ENCODE results near the gene MCC. TPM values are rescaled to one million over a fixed set of nuclear protein-coding genes. Genes with fewer than 3 reads are reported as not detected.

Gene MCC
- total RNA-seq, 2 donors from 2014 or later: 164 to 187 TPM

DNA sequence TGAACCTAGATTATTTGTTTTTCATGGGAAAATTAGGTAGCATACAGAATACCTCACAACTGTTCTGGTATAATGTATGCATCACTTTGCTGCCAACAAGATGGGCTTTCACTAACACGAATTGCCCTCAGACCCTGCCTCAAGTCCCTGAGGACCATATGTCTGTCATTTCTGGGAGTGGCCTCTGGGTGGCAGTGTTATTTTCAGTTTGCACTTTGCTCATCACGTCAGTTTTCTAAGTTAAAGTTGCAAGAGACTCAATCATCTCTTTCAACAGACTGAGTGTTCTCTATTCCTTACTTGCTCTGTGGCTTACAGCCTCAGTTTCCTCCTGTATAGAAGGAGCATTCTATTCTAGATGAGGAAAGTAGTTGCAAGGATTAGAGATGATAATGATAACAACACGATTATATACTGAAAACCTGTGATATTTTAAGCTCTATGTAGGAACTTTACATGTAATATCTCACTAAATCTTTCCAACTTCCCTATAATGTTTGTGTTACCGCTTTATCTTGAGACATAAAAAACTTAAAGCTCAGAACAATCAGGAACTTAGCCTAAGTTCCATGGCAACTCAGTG, 109.2 kb downstream of the MCC start:
- Mint-ChIP-seq H3K27me3 (ENCODE audit: insufficient read depth) (no peaks in the 10 kb centered on the region), H3K4me3 (no peak overlapping the region), H3K4me1 (no peaks in the 10 kb centered on the region)

GRCh38 chr5:113378514-113378913, 109.7 kb downstream of the MCC start:
- no peaks in the 10 kb centered on the region for H3K4me1 Mint-ChIP-seq
- no peak for DNase-seq
- no peak for TF ChIP-seq CTCF (conservative IDR thresholded peaks at IDR 0.05)
- Histone ChIP-seq H3K27me3 (ENCODE audit: control insufficient read depth, insufficient read depth, low read length, poor library complexity, severe bottlenecking) (no peaks in the 10 kb centered on the region), H3K36me3 (ENCODE audit: control insufficient read depth, insufficient read depth, low read length) (no peaks in the 10 kb centered on the region), H3K9me3 (ENCODE audit: control insufficient read depth, low read length) (no peaks in the 10 kb centered on the region), H3K4me3 (ENCODE audit: low read length) (no peak overlapping the region), H3K4me1 (ENCODE audit: control insufficient read depth, insufficient read depth, low read length) (no peaks in the 10 kb centered on the region), H3K27ac (ENCODE audit: low read depth, low read length) (no peak overlapping the region), H3K9ac (ENCODE audit: extremely low read depth, low read length, poor library complexity, severe bottlenecking) (no peak overlapping the region)
- H3K9me3 Mint-ChIP-seq: no peaks in the 10 kb centered on the region
- no peak overlapping the region for H3K4me3 Mint-ChIP-seq
- no peaks in the 10 kb centered on the region for H3K27me3 Mint-ChIP-seq (ENCODE audit: insufficient read depth)
- no peaks in the 10 kb centered on the region for H3K36me3 Mint-ChIP-seq (ENCODE audit: low read depth)
- WGBS, 2 experiments (ENCODE audit: insufficient coverage in 1 of 2, insufficient read length in 1 of 2): 50% methylated on average over 2 of the region's 2 CpGs; no CpG with 5 or more reads in 1 of the 2 experiments
- no peak overlapping the region for H3K27ac Mint-ChIP-seq

More for the DNA sequence above, 109.2 kb downstream of the MCC start:
- H3K27ac ChIP-seq (ENCODE audit: low read depth, low read length): no peak overlapping the region
- TF ChIP-seq CTCF (conservative IDR thresholded peaks at IDR 0.05): peak; percentile 83
- H3K36me3 Mint-ChIP-seq (ENCODE audit: low read depth): no peaks in the 10 kb centered on the region
- H3K9ac ChIP-seq (ENCODE audit: extremely low read depth, low read length, poor library complexity, severe bottlenecking): no peak overlapping the region
- no peaks in the 10 kb centered on the region for H3K9me3 Mint-ChIP-seq
- WGBS, 2 experiments (ENCODE audit: insufficient coverage in 1 of 2, insufficient read length in 1 of 2): 33 to 46% methylated on average over 3 to 4 of the region's 4 CpGs
- DNase-seq: peak; percentile 90
- H3K9me3 ChIP-seq (ENCODE audit: control insufficient read depth, low read length): no peaks in the 10 kb centered on the region
- H3K27me3 ChIP-seq (ENCODE audit: control insufficient read depth, insufficient read depth, low read length, poor library complexity, severe bottlenecking): no peaks in the 10 kb centered on the region
- H3K4me1 ChIP-seq (ENCODE audit: control insufficient read depth, insufficient read depth, low read length): no peaks in the 10 kb centered on the region
- H3K27ac Mint-ChIP-seq: no peak overlapping the region
- H3K4me3 ChIP-seq (ENCODE audit: low read length): no peak overlapping the region
- H3K36me3 ChIP-seq (ENCODE audit: control insufficient read depth, insufficient read depth, low read length): no peaks in the 10 kb centered on the region

- no peak for DNase-seq
- H3K9ac ChIP-seq (ENCODE audit: extremely low read depth, low read length, poor library complexity, severe bottlenecking): no peak overlapping the region
- Mint-ChIP-seq H3K9me3 (no peaks in the 10 kb centered on the region), H3K27ac (no peak overlapping the region), H3K4me1 (no peaks in the 10 kb centered on the region), H3K4me3 (no peak overlapping the region), H3K36me3 (ENCODE audit: low read depth) (no peaks in the 10 kb centered on the region), H3K27me3 (ENCODE audit: insufficient read depth) (no peaks in the 10 kb centered on the region)
- H3K27me3 ChIP-seq (ENCODE audit: control insufficient read depth, insufficient read depth, low read length, poor library complexity, severe bottlenecking): no peaks in the 10 kb centered on the region
- H3K4me3 ChIP-seq (ENCODE audit: low read length): no peak overlapping the region
- H3K36me3 ChIP-seq (ENCODE audit: control insufficient read depth, insufficient read depth, low read length): no peaks in the 10 kb centered on the region
- H3K27ac ChIP-seq (ENCODE audit: low read depth, low read length): no peak overlapping the region
- TF ChIP-seq CTCF (conservative IDR thresholded peaks at IDR 0.05): no peak
- H3K4me1 ChIP-seq (ENCODE audit: control insufficient read depth, insufficient read depth, low read length): no peaks in the 10 kb centered on the region
- no peaks in the 10 kb centered on the region for H3K9me3 ChIP-seq (ENCODE audit: control insufficient read depth, low read length)
Observed at GRCh38 chr5:113378081-113378480, 110.2 kb downstream of the MCC start.
